Parathyroid adenoma (tissue), 2 donors: ENCODE measurements around the gene HAPLN1.

ENCODE experiments used
- H2AFZ ChIP-seq: fragments of 300-600 bp; sonication (generic); one replicate; pipeline ENCODE4 v1.7.0; 2017; ENCODE audit warnings: antibody characterized with exemption, mild to moderate bottlenecking
- H3K27ac ChIP-seq: fragments of 300-600 bp; sonication (generic); one replicate; pipeline ENCODE4 v1.7.0; 2017
- H3K27me3 ChIP-seq: fragments of 300-600 bp; sonication (generic); one replicate; pipeline ENCODE4 v1.7.0; 2017; ENCODE audit warnings: low read length; ENCODE audit not compliant: control insufficient read depth, insufficient read depth
- H3K36me3 ChIP-seq: fragments of 300-600 bp; sonication (generic); one replicate; pipeline ENCODE4 v1.7.0; 2017; ENCODE audit warnings: low read length; ENCODE audit not compliant: control insufficient read depth, insufficient read depth
- H3K4me1 ChIP-seq: fragments of 300-600 bp; sonication (generic); one replicate; pipeline ENCODE4 v1.7.0; 2017; ENCODE audit warnings: control low read depth
- H3K4me2 ChIP-seq: fragments of 300-600 bp; sonication (generic); one replicate; pipeline ENCODE4 v1.7.0; 2017; ENCODE audit warnings: low read length
- H3K4me3 ChIP-seq: fragments of 300-600 bp; sonication (generic); one replicate; pipeline ENCODE4 v1.7.0; 2017; ENCODE audit warnings: low read depth, low read length
- H3K79me2 ChIP-seq: fragments of 300-600 bp; sonication (generic); one replicate; pipeline ENCODE4 v1.7.0; 2017; ENCODE audit warnings: control low read depth
- H3K9ac ChIP-seq: fragments of 300-600 bp; sonication (generic); one replicate; pipeline ENCODE4 v1.7.0; 2017; ENCODE audit warnings: mild to moderate bottlenecking
- H3K9me3 ChIP-seq: fragments of 300-600 bp; sonication (generic); one replicate; pipeline ENCODE4 v1.7.0; 2017; ENCODE audit warnings: low read length; ENCODE audit not compliant: control insufficient read depth
- CTCF ChIP-seq: fragments of 300-600 bp; sonication (generic); IDR thresholded peaks from one replicate; pipeline ENCODE4 v1.7.0; 2017; ENCODE audit warnings: antibody characterized with exemption, mild to moderate bottlenecking
- donor health status: primary hyperparathyroidism.

The HAPLN1 gene

DNA sequence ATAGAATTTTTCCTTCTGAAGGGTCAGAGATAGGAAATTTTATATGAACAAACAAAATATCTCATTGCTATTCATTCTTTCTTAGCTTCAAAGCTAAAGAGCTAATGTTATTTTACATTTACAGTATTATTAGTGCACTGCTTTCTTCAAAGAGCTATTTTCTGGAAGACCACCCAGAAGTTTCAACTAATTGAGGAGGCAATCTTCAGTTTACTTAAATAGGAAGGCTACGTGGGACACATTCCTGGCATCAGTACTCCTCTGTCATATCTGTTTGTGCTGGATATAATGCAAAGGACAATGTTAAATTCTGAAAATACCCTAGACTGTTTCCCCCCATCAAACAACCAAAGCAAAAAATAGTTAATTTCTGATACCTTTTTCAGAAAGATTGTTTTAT is 30.8 kb downstream of the HAPLN1 start:
- Histone ChIP-seq H3K9me3 (no peaks in the 10 kb centered on the region), H3K9ac (no peak overlapping the region), H2AFZ (no peak overlapping the region), H3K36me3 (no peaks in the 10 kb centered on the region), H3K4me2 (no peak overlapping the region), H3K27me3 (no peaks in the 10 kb centered on the region), H3K4me1 (no peaks in the 10 kb centered on the region), H3K27ac (no peak overlapping the region), H3K79me2 (no peaks in the 10 kb centered on the region), H3K4me3 (no peak overlapping the region)
- TF ChIP-seq CTCF = no peak

DNA sequence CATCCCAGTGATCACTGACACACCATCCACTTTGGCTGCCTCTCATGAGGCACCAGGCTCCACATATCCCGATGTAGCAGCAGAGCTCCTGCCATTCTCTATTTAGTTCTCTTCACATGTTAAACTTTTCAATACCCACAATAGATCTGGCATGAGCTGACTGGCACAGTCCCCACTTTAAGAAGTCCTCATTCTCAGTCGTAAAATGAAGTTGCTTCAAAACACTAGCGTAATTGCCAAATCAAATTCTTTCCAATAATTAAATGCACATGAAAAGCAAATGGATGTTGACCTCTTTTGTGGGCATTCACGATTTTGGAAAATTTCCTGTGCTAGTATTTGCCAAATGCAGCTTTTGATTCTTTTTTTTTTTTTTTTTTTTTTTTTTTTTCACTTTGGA is 32.4 kb downstream of the HAPLN1 start:
- H3K4me2 ChIP-seq = no peak overlapping the region
- H3K4me3 ChIP-seq = no peak overlapping the region
- no peak overlapping the region for H3K9ac ChIP-seq
- H3K27me3 ChIP-seq = no peaks in the 10 kb centered on the region
- H3K36me3 ChIP-seq = no peaks in the 10 kb centered on the region
- H3K27ac ChIP-seq = no peak overlapping the region
- H2AFZ ChIP-seq = no peak overlapping the region
- H3K9me3 ChIP-seq = no peaks in the 10 kb centered on the region
- no peaks in the 10 kb centered on the region for H3K79me2 ChIP-seq
- no peak for TF ChIP-seq CTCF
- H3K4me1 ChIP-seq = no peaks in the 10 kb centered on the region

DNA sequence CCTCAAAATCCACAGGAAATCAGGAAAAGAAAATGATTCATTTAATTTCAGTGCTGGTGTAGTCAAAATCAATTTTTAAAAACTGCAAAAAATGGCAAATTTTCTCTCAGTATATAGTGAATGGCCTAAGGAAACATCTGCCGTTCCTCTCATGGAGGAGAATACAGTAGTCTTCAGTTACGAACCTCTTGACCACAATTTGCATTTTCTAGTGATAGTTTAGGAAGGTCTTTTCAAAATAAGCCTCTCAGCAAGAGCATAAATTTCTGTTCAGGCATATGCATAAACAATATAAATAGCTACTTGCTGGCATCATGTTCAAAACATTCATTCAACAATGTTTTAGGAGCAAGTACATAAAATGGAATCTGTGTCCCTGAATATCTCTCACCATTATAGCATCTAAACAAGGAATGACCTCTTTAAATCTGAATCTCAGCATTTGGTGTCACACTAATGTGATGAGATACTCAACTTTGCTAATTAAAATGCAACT is 33.5 kb downstream of the HAPLN1 start:
- Histone ChIP-seq H3K9ac (no peak overlapping the region), H3K79me2 (no peaks in the 10 kb centered on the region), H3K4me3 (no peak overlapping the region), H3K27ac (no peak overlapping the region), H3K9me3 (no peaks in the 10 kb centered on the region), H3K4me2 (no peak overlapping the region), H3K27me3 (no peaks in the 10 kb centered on the region), H2AFZ (no peak overlapping the region), H3K36me3 (no peaks in the 10 kb centered on the region), H3K4me1 (no peaks in the 10 kb centered on the region)
- TF ChIP-seq CTCF = no peak

DNA sequence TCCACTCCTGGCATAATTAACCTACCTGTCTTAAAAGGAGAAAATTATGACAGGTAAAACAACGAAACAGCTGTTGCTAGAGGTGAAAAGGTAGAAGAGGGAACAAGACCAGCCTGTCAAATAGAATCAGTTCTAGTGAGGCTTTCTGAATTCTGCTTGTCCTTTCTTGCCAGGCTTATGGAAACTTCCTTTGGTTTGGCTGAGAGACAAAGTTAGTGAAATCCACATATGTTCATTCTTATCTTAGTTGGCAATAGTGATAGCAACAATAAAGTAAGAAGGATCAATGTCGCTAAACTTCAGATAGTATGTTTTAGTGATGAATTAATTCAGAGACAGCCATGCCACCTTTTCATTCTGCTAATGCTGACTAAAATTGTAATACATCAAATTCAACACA is 34.4 kb downstream of the HAPLN1 start:
- Histone ChIP-seq H3K9ac (no peak overlapping the region), H3K4me2 (no peak overlapping the region), H3K9me3 (no peaks in the 10 kb centered on the region), H3K4me3 (no peak overlapping the region), H3K27me3 (no peaks in the 10 kb centered on the region), H3K27ac (no peak overlapping the region), H3K4me1 (no peaks in the 10 kb centered on the region), H3K36me3 (no peaks in the 10 kb centered on the region), H2AFZ (no peak overlapping the region), H3K79me2 (no peaks in the 10 kb centered on the region)
- TF ChIP-seq CTCF = no peak

GRCh38 chr5:83683836-83684235 is 36.8 kb downstream of the HAPLN1 start:
- no peaks in the 10 kb centered on the region for H3K9me3 ChIP-seq
- no peak overlapping the region for H2AFZ ChIP-seq
- no peaks in the 10 kb centered on the region for H3K36me3 ChIP-seq
- no peaks in the 10 kb centered on the region for H3K4me1 ChIP-seq
- no peaks in the 10 kb centered on the region for H3K79me2 ChIP-seq
- H3K9ac ChIP-seq = no peak overlapping the region
- H3K27me3 ChIP-seq = no peaks in the 10 kb centered on the region
- TF ChIP-seq CTCF = no peak
- H3K4me2 ChIP-seq = no peak overlapping the region
- H3K4me3 ChIP-seq = no peak overlapping the region
- H3K27ac ChIP-seq = no peak overlapping the region
